ENCODE data around the gene MYCBPAP. TPM values are rescaled to one million over a fixed set of nuclear protein-coding genes. Genes with fewer than 3 reads are reported as not detected.

MYCBPAP gene
- total RNA-seq, 1 experiment from 2014 or later, result 2.7 TPM

DNA sequence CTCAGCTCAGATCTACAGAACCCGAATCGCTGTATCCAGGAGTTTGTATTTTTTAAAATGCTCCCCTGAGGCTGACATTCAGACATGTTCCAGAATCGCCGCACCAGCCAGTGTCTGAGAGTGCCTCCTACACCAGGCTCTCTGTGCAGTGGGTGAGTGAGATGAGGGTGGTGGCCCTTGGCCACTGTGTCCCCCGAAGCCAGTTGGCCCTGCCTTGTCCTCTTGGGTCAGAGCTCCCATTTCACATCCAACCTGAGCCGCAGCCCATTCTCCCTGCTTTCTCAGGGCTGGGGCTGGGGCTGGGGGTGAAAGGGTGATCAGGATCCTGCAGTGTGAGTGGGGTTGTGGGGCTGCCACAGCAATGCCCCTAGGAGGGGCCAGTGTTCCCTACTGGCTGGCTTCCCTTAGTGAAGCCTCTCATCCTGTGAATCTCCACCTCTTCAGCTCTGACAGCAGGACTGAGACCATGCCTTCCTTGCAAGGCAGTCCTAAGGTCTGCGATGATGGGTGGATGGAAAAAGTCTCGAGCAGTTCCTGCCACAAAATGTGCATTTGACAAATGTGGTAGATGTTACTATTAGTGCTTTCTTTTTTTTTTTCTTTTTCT, 12.9 kb upstream of the MYCBPAP start:
- TF ChIP-seq, protein P1, sequence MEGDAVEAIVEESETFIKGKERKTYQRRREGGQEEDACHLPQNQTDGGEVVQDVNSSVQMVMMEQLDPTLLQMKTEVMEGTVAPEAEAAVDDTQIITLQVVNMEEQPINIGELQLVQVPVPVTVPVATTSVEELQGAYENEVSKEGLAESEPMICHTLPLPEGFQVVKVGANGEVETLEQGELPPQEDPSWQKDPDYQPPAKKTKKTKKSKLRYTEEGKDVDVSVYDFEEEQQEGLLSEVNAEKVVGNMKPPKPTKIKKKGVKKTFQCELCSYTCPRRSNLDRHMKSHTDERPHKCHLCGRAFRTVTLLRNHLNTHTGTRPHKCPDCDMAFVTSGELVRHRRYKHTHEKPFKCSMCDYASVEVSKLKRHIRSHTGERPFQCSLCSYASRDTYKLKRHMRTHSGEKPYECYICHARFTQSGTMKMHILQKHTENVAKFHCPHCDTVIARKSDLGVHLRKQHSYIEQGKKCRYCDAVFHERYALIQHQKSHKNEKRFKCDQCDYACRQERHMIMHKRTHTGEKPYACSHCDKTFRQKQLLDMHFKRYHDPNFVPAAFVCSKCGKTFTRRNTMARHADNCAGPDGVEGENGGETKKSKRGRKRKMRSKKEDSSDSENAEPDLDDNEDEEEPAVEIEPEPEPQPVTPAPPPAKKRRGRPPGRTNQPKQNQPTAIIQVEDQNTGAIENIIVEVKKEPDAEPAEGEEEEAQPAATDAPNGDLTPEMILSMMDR (IDR thresholded peaks at IDR 0.05; ENCODE audit: insufficient read depth in 1 of 2, low read depth in 1 of 2, low read length in 1 of 2, severe bottlenecking in 1 of 2, unreplicated experiment in 1 of 2), result peak in 1 of 2 experiments; percentile 5
- no peak overlapping the region for H3K4me3 Mint-ChIP-seq (ENCODE audit: unreplicated experiment)
- ChIA-PET CTCF (interaction anchor here (0.6 to 2.1 kb wide), 5 partner anchors 16 to 288 kb away, joined by 3 to 16 read pairs (median 6); partner anchors contain the start of gene LRRC59), POLR2A (interaction anchor here (0.7 kb wide), 1 partner anchor 115 kb away, joined by 7 read pairs; no protein-coding TSS in a partner anchor)
- intact Hi-C loops (cut with micrococcal nuclease; ENCODE audit: unreplicated experiment), result no loop called here
- H3K27me3 Mint-ChIP-seq (ENCODE audit: insufficient read depth, unreplicated experiment), result no peaks in the 10 kb centered on the region
- Histone ChIP-seq H3K4me3 (ENCODE audit: low read depth, low read length) (no peak overlapping the region), H3K4me1 (peaks cover 8% of the 10 kb centered on the region), H3K9me3 (no peaks in the 10 kb centered on the region), H3K27me3 (replicated peaks; ENCODE audit: control insufficient read depth, insufficient read depth, low read length) (no peaks in the 10 kb centered on the region), H3K36me3 (ENCODE audit: control insufficient read depth, insufficient read depth, low read length) (no peaks in the 10 kb centered on the region)
- no peak for DNase-seq
- H3K36me3 Mint-ChIP-seq (ENCODE audit: insufficient read depth, unreplicated experiment), result no peaks in the 10 kb centered on the region
- H3K4me1 Mint-ChIP-seq (ENCODE audit: low read depth, unreplicated experiment), result peaks cover 8% of the 10 kb centered on the region
- BruUV-seq (replicated peaks), result no TSS peak
- no peak overlapping the region for H3K27ac Mint-ChIP-seq (ENCODE audit: unreplicated experiment)
- no peaks in the 10 kb centered on the region for H3K9me3 Mint-ChIP-seq (ENCODE audit: unreplicated experiment)

- no peak overlapping the region for H3K4me3 ChIP-seq (ENCODE audit: low read depth, low read length)
- Mint-ChIP-seq H3K27me3 (ENCODE audit: insufficient read depth, unreplicated experiment) (no peaks in the 10 kb centered on the region), H3K36me3 (ENCODE audit: insufficient read depth, unreplicated experiment) (no peaks in the 10 kb centered on the region), H3K27ac (ENCODE audit: unreplicated experiment) (no peak overlapping the region), H3K4me1 (ENCODE audit: low read depth, unreplicated experiment) (peaks cover 8% of the 10 kb centered on the region), H3K9me3 (ENCODE audit: unreplicated experiment) (no peaks in the 10 kb centered on the region), H3K4me3 (ENCODE audit: unreplicated experiment) (no peak overlapping the region)
- ChIA-PET CTCF (interaction anchor here (0.6 to 0.7 kb wide), 2 partner anchors 98 to 99 kb away, joined by 3 to 4 read pairs; partner anchors contain the start of gene LRRC59), POLR2A (interaction anchor here (0.7 kb wide), 1 partner anchor 116 kb away, joined by 7 read pairs; no protein-coding TSS in a partner anchor)
- intact Hi-C loops (cut with micrococcal nuclease; ENCODE audit: unreplicated experiment), result no loop called here
- H3K9me3 ChIP-seq, result no peaks in the 10 kb centered on the region
- no TSS peak for BruUV-seq (replicated peaks)
- H3K4me1 ChIP-seq, result peaks cover 8% of the 10 kb centered on the region
- no peaks in the 10 kb centered on the region for H3K36me3 ChIP-seq (ENCODE audit: control insufficient read depth, insufficient read depth, low read length)
- TF ChIP-seq, protein P1 (IDR thresholded peaks at IDR 0.05; ENCODE audit: insufficient read depth in 1 of 2, low read depth in 1 of 2, low read length in 1 of 2, severe bottlenecking in 1 of 2, unreplicated experiment in 1 of 2), result no peak
- H3K27me3 ChIP-seq (replicated peaks; ENCODE audit: control insufficient read depth, insufficient read depth, low read length), result no peaks in the 10 kb centered on the region
- no peak for DNase-seq
Measured at GRCh38 chr17:50495918-50496317, 12.3 kb upstream of the MYCBPAP start.

GRCh38 chr17:50498021-50498874, 10.0 kb upstream of the MYCBPAP start:
- BruUV-seq (replicated peaks), result no TSS peak
- H3K36me3 Mint-ChIP-seq (ENCODE audit: insufficient read depth, unreplicated experiment), result no peaks in the 10 kb centered on the region
- H3K27me3 Mint-ChIP-seq (ENCODE audit: insufficient read depth, unreplicated experiment), result no peaks in the 10 kb centered on the region
- peak overlapping the region; percentile 16 for H3K27ac Mint-ChIP-seq (ENCODE audit: unreplicated experiment)
- no peaks in the 10 kb centered on the region for H3K9me3 Mint-ChIP-seq (ENCODE audit: unreplicated experiment)
- Histone ChIP-seq H3K27me3 (replicated peaks; ENCODE audit: control insufficient read depth, insufficient read depth, low read length) (no peaks in the 10 kb centered on the region), H3K9me3 (no peaks in the 10 kb centered on the region), H3K4me3 (ENCODE audit: low read depth, low read length) (no peak overlapping the region), H3K4me1 (peaks cover 8% of the 10 kb centered on the region), H3K36me3 (ENCODE audit: control insufficient read depth, insufficient read depth, low read length) (no peaks in the 10 kb centered on the region)
- TF ChIP-seq, protein P1 (IDR thresholded peaks at IDR 0.05; ENCODE audit: insufficient read depth in 1 of 2, low read depth in 1 of 2, low read length in 1 of 2, severe bottlenecking in 1 of 2, unreplicated experiment in 1 of 2), result no peak
- H3K4me3 Mint-ChIP-seq (ENCODE audit: unreplicated experiment), result no peak overlapping the region
- DNase-seq, result peak; percentile 57 to 68
- ChIA-PET POLR2A (no interaction called here), CTCF (interaction anchor here (0.8 to 1.3 kb wide), 4 partner anchors 14 to 30 kb away, joined by 3 to 6 read pairs (median 3); no protein-coding TSS in a partner anchor)
- peaks cover 8% of the 10 kb centered on the region for H3K4me1 Mint-ChIP-seq (ENCODE audit: low read depth, unreplicated experiment)
- intact Hi-C loops (cut with micrococcal nuclease; ENCODE audit: unreplicated experiment), result no loop called here
